DMS 273 (cell line): Measurements from ENCODE around the gene ZFYVE28.
A peak's percentile ranks its signal among the peaks of the same experiment; 100 is the strongest.

Experiments
- DNase-seq: peaks from one replicate; lab custom pipeline; 2025; ENCODE audit not compliant: unreplicated experiment; lab: John Stamatoyannopoulos, UW

Gene ZFYVE28

DNA sequence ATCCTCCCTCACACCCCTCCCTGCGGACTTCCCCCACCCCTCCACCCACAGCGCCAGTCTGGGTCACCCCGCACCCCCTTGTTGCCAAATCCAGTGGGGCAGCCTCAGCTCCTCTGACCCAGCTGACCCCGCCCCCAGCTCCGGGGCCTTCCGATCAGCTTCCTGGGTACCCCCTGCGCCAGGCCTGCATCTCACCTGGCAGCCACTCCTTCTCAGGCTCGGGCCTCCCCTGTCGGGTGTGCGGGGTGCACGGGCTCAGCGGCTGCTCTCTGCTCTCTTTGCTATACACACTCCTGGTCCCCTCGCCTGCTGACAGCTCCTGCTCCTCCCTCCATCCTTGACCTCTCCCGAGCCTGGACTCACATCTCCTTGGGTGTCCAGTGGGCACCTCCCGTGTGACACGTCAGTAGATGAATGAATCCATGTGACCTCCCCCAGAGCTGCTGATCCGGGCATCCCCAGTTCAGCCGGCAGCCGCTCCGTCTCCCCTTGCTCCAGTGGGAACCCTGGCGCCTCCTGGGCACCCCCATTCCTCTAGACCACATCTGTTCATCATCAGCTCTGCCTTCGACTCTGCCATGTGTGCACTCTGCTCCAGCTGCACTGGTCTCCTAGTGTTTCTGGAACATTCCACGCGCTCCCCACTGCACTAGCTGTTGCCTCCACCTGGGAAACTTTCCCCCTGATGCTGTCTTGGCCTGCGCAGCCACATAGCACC lies 10.2 kb upstream of the ZFYVE28 start:
- DNase-seq, result no peak

DNA sequence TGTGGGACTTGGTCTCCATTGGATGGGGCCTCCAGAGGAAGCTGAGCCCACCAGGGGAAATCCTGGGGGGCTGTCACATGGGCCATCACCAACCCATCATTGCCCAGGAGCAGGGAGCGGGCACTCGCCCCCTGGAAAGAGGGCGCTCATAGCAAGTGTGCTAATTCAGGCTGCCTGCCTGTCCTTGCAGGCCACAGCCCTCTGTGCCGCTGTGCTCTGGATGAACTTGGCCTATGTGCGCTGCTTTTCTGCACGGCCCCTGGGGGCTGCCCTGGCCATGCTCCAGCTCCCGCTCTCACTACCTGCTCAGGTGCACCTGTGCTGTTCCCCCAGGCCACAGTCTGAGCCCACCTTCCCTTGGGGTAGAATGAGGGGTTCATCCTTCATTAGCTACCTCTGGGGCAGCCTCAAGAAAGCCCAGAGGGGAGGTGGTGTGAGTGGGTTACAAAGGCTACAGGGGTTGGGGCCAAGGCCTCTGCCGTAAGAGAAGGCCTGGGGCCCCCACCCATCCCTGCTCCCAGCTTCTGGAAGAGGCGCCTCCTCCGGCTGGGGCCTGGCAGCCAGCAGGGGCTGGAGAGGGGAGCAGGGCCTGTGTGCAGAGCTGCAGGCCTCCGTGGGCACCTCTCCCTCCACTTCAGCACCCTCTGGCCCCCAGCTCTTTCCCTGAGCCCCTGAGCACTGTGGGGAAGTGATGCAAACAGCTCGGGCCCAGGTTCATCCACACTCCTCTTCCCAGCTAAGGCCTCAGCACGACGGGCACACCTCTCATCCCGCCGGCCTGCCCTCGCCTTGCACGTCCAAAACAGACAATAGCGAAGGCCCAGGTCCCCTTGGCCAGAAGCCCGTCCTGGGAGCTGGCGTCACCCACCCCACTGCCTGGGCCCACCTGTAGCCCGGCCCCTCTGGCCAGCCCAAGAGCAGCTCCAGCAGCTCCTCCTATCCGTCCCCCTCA lies 9.2 kb upstream of the ZFYVE28 start:
- no peak for DNase-seq

DNA sequence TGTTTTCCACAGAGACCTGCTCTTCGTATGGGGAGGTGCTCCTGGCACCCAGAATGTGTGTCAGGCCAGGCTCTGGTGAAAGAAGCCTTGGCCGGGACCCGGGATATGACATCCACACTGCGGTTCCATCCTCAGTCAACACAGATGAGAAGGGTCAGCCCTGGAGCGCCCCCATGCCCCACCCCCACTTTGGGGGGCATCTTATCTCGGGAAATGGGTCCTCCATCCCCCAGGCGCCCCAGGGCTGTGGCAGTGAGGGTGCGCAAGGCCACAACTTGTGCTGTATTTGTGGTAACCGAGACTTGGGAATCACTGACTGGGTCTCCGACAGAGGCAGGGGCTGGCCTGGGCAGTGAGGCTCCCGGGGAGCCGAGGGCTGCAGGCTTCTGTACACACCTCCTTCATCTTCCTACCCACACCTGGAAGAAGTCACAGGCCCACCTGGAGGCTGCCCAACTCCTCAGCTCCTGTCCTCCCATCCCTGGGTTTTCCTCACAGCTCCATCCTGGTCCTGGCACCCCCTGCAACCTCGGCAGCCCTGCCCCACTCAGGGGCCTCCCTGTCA lies 8.3 kb upstream of the ZFYVE28 start:
- DNase-seq, result no peak

DNA sequence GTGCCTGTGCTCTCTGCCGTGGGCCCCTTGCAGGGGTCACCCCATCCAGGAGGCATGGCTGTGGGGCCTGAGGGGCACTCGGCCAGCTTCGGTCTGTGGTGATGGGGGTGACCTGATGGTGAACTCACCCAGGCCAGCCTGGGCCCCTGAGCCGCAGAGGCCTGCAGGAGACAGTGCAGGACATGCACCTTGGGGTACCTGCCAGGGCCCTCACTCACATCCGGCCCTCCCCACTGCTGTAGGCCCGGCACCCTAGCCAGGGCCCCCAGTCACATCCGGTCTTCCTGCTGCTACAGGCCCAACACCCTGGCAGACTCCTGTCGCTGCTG lies 7.6 kb upstream of the ZFYVE28 start:
- DNase-seq, result no peak

DNA sequence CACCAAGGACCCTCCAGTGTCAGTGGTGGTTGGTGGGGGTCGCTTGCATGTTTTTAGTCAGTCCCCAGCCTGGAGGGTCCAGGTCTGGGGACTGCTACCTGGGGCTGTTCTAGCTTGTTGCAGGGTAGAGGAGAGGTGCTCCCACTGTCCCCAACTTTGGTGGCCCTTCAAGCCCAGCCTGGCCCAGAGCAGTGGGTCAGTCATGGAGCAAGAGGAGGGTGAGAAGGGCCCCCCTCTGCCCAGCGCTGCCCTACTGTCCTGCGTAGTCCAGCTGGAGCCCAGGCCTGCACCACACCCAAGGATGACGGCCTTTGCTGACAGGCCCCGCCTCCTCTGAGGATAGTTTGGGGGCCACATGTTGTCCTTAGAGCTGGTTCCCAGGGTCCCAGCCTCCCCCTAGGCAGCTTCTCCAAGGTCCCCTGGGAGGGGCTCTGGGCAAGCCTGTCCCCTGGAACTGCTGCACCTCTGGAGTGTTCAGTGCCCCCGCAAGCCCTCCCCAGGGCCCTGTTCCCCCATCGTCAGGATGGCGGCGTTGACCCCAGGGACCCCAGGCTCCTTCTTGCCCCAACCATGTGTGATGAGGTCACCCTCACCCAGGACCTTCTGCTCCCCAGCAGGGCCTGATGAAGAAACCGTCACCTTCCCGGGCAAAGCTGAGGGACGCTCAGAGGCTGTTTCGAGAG lies 7.1 kb upstream of the ZFYVE28 start:
- no peak for DNase-seq

DNA sequence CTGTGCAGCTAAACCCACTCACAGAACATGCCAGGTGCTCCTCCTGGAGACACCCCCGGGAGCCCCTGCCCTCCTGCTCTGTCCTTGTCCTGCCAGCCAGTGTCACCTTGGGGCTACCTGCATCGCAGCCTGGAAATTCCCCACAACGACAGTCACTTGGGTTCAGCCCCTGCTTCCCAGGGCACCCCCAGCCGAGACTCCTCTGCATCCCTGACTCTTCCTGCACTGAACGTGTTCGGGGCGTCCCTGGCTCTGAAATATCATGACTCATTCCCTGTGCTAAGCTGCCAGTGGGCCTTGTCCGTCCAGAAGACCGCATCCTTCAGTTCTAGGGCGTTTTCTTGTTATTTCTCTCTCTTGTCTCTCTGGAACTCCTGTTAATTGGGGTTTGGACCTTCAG lies 6.1 kb upstream of the ZFYVE28 start:
- no peak for DNase-seq

DNA sequence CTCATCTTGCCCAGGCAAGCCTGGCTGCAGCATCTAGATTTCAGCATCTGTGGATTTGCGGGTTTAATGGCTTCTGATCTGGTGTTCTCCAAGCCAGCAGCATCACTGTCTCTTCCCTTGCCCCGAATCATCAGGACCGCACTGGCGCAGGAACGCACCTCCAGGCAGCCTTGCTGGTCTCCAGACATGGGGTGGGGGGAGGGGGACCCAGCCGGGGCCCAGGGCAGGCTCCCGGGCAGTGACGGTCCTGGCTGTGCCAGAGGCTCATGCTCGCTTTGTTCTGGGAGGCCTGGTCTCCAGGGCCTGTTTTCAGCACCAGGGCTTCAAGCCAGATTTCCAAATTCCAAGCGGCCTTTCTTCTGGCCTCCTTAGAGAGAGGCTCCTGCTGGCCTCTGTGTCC lies 5.2 kb upstream of the ZFYVE28 start:
- no peak for DNase-seq

DNA sequence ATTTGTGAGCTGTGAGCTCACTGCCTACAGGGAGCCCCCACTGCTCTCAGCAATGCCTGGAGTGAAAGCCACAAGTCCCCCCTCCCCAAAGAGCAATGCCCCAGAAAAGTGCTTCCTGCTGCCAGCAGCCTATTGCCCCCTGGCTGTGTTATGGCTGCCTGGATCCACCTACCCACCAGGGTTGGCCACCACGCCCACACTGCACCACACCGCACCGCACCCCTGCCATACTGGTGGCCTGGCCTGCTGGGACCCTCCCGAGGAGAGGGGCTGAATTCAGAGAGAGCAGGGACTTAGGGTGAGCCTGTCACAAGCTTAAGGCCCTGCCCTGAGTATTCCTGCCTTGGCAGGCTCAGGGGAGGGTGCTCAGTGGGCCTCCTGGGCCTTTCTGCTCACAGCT lies 4.6 kb upstream of the ZFYVE28 start:
- DNase-seq, result no peak

DNA sequence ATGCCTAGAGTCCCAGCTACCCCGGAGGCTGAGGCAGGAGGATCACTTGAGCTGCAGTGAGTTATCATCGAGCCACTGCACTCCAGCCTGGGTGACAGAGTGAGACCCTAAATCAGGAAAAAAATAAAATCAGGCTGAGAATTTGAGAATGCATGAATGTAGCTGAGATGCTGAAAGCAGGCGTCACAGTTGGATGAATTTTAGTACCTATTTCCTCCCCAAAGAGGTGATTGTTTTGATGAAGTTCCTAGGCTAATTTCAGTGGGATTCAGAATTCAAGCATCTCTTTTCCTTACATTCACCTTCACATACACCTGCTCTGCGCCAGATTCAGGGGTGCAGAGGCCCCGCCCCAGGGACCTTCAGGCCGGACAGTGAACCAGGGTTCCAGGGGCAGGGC lies 3.5 kb upstream of the ZFYVE28 start:
- DNase-seq, result no peak

DNA sequence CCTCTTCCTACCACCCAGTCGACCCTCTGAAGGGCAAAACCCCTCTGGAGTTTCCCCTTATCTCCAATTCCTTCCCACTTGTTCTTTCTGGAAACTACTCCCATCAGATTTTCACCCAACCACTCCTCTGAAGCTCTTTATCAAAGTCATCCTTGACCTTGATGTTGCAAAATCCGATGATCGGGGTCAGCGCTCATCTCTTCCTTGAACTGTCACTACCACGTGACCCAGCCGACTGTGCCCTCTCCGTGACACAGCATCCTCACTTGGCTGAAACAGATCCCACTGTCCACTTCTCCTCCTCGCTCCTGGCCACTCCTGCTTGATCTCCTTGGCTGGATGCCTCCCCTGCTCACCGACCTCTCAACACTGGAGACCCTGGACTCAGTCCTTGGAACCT lies 1.4 kb upstream of the ZFYVE28 start:
- no peak for DNase-seq

DNA sequence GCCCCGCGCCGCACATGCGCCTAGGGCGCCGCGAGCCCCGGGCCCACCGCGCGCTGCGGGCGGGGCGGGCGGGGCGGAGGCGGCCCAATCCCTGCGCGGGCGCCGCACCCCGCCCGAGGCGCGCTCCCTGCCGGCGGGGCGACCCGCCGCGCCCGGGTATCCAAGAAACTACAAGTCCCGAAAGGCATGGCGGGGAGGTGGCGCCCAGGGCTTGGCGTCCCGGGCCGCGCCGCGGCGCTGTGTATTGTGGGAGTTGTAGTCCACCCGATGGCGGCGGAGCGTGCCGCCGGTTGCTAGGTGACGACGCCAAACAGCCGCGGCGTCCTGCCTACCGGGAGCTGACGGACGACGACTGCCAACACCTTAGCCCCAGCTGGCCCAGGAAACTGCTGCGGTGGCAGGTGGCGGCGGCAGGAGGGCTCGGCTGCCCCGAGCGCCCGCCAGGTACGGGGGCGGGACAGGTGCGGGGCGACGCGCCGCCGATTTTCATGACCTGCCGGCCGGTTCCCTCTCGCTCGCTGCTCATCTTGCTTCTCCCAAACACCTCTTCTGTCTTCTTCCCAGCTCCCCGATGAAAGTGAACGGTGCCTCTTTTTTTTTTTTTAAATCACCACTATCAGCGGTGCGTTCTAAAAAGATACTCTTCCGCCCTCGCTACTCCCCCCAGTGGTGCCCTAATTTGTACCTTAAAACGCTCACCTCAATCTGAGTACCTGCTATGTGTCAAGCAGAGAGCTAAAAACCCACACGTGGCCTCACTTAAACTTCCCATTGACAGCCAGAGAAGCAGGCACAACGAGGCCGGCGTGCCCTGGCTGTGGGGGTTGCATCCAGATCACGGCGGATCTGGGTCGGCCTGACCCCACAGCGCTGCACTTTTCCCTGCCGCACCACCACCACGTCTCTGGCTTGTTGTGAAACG lies 466 bp upstream of the ZFYVE28 start, which contains the start of gene CFAP99:
Gene CFAP99, plus strand, starts transcription at position 306 of the 922 bp plus-strand sequence.
- DNase-seq, result peak; percentile 97

DNA sequence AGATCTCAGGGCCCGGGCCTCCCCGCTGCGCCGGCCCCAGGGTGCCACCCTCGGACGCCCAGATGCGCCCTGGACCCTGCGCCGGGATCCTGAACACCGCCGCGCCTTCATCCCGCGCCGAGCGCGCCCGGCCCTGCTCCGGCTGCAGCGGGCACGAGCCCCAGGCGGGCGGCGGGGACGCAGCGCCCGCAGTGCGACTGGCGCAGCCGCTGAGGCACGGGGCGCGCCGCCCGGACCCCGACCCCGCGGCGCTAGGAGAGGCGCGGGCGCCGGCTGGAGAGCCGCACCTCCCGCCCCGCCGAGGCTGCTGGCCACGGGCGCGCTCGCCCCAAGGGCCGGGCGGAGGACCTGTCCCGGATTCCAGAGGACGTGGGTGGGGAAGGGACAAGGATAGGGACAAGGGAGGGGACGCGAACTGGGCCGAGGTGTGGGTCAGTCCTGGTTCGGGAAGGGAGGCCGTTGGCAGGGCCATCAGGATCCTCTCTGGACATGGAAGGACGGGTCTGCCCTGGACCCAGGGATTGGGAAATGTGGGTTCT lies 1.1 kb downstream of the ZFYVE28 start:
- peak; percentile 50 for DNase-seq

DNA sequence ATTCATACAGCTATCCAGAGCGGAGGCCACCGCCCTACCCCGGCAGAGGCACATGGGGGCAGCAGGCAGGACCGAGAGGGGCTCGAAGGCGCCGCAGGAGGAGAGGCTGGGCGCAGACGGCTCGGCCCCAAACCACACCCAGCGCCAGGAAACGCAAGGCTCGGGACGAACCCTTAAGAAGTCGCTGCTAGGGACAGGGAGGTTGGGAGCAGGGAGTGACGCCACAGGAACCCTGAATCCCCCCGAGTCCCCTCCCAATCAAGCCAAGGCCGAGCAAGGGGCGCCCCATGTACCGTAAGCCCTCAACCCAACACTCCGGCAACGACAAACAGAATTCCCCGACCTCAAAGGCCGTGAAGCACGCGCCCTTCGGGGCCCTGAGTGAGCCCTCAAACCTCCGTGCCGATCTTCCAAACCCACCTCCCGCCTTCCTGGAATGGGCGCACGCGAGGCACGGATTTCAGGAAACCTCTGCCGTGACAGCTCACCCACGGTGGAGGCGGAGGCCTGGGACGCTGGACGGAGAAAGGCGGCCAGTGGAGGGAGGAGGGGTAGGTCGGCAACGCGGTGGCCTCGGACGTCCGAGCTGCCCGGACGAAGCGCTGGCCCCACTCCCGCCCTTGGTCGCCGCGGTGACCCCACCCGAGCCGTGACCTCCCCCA lies 1.8 kb downstream of the ZFYVE28 start:
- no peak for DNase-seq

DNA sequence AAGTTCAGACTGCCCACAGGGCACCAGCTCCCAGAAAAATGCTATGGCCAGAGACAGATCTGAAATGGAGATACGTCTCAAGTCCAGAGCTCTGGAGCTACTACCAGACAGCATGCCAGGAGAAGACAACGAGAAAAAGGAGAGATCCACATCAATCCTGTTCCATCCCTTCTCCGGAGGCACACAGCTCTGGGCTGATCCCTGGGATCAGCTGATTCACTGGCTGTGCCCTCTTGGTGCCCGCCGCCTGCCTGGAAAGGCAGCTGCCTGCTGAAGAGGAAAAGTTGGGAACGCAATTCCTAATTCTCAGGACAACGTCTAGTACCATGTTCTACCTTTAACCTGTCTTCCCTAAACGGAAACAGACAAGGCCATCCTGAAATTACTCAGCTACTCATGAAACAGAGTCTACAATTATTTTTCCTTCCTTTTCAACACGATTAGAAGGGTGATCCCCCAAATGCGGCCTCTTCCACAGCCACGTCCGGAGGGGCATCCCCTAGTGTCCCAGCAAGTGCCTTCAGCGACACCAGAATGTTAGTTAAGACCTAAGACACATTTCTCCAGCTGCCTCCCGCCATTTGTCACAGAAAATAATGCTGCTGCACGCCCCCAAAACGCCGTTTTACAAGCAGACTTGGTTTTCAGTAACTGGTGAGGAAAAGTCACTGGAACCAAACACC lies 2.4 kb downstream of the ZFYVE28 start:
- no peak for DNase-seq

DNA sequence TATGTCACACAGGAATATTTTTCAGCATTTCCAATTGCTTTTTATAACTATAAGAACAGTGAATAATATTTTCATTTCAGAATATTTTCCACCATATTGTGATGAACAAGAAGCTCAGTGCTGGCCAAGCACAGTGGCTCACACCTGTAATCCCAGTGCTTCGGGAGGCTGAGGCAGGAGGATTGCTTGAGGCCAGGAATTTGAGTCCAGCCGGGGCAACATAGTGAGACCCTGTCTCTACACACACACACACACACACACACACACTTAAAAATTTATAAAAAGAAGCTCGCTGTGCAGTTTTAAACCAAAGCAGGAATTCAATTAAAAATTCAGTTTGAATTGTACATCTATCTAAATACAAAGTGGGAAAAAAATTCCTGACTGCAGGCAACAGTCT lies 3.2 kb downstream of the ZFYVE28 start:
- no peak for DNase-seq

DNA sequence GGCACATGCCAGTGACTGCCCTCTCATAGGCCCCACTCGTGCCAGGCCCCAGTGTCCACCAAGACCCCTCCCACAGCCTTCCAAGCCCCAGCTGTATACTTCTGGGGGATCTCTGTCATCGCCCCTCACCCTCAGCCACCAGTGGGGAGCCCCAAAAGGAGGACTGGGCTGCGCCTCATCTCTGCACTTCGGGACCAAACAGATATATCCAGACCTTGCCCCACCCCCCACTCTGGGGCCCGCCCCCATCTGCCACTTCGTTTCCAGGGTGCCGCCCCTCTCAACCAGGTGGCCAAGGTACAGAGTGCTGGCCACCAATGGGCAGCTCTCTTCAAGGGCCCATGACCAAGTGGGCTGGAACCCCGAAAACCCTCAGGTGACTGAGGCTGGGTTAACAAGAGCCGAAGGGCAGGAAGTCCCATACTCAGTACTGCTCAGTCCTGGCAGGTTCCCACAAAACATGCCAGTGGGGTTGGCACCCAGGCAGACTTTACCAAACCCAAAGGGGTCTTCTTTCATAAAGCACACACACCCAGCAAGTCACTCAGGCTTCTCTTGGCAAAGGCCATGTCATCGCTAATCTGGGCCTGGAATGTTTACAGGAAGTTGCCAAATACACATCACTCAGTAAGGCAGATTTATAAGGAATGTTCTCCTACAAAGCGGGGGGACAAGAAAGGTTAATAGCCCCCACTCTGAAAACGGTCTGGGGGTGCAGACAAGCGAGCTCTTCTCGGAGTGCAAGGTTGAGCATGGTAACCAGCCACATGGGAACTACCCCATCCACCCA lies 4.4 kb downstream of the ZFYVE28 start:
- no peak for DNase-seq

DNA sequence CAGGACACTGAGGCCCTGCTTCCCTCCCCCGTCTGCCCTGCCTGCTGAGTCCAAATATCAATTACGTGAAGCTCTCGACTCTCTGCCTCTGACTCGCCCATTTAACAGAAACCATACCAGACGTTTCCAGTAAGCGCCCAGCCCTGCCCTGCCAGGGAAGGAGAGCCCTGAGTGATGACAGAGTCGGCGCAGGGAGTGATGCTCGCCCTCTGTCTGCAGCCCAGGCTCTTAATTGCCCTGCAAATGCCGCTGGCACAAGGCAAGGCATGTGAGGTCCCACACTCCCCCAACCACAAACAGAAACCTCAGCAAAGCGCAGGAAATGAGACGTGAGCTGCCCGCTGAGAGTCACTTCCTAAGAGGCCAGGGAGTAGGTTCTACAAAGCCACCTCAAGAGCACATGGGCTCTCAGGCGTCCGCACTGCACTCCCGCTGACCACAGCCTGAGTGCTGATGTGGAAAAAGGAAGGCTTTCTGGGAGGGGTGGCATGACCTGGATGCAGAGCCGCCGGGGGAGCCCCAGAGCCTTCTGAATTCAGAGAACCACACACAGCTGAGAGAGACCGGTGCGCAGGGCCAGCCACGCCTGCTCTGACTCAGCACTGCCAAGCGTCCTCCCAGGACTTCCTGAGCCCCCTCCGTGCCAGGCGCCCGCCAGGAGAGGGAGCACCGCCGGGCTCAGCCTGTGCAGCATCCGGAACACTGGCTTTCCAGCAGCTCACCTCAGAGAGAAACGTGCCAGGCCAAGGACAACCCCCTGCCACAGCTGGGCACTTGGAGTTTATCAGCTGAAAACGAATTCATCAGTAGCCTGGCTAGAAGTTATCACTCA lies 5.3 kb downstream of the ZFYVE28 start:
- peak; percentile 87 for DNase-seq
